Kidney epithelial cell (primary cell): Measurements from ENCODE around the gene CEP41. TPM values are rescaled to one million over a fixed set of nuclear protein-coding genes. Genes with fewer than 3 reads are reported as not detected.

Experiments used
- DNase-seq: peaks from one replicate; pipeline ENCODE4 v3.0.0-alpha.2; 2010; ENCODE audit warnings: low read depth
- H3K27me3 ChIP-seq: 2 replicates; pipeline ENCODE4 v1.6.0; 2011; ENCODE audit warnings: low read length; ENCODE audit not compliant: control insufficient read depth, insufficient read depth
- H3K36me3 ChIP-seq: 2 replicates; pipeline ENCODE4 v1.5.1; 2011; ENCODE audit warnings: low read length; ENCODE audit not compliant: control insufficient read depth, insufficient read depth
- H3K4me3 ChIP-seq: 2 replicates; pipeline ENCODE4 v1.5.1; 2011; ENCODE audit warnings: low read depth, mild to moderate bottlenecking, control low read depth, low read length
- CTCF ChIP-seq: IDR thresholded peaks from 2 replicates; pipeline ENCODE4 v1.5.1; 2011; ENCODE audit warnings: mild to moderate bottlenecking, moderate library complexity, low read length, control low read depth, inconsistent platforms; ENCODE audit not compliant: insufficient read depth, poor library complexity, severe bottlenecking
- total RNA-seq: library from RNA; depleted of rRNA; stranded (reverse); fragments of >200 nt; gene quantifications from 2 replicates; pipeline ENCODE4 v1.2.3, GENCODE V29; 2015

Gene CEP41
- total RNA-seq, 1 donor from 2014 or later, result 27.8 TPM

GRCh38 chr7:130419658-130420057 is 21.2 kb downstream of the CEP41 start:
- no peak for DNase-seq

GRCh38 chr7:130418306-130418705 is 22.5 kb downstream of the CEP41 start:
- DNase-seq, result no peak

More at GRCh38 chr7:130419658-130420057, 21.2 kb downstream of the CEP41 start:
- no peak for TF ChIP-seq CTCF
- no peaks in the 10 kb centered on the region for H3K36me3 ChIP-seq
- H3K27me3 ChIP-seq, result no peaks in the 10 kb centered on the region
- H3K4me3 ChIP-seq, result no peak overlapping the region

GRCh38 chr7:130417213-130417612 is 23.6 kb downstream of the CEP41 start:
- H3K36me3 ChIP-seq, result no peaks in the 10 kb centered on the region
- TF ChIP-seq CTCF, result no peak
- no peak for DNase-seq
- no peaks in the 10 kb centered on the region for H3K27me3 ChIP-seq
- H3K4me3 ChIP-seq, result no peak overlapping the region

More at GRCh38 chr7:130418306-130418705, 22.5 kb downstream of the CEP41 start:
- Histone ChIP-seq H3K36me3 (no peaks in the 10 kb centered on the region), H3K27me3 (no peaks in the 10 kb centered on the region), H3K4me3 (no peak overlapping the region)
- no peak for TF ChIP-seq CTCF

- H3K36me3 ChIP-seq, result no peaks in the 10 kb centered on the region
- no peak for TF ChIP-seq CTCF
- no peaks in the 10 kb centered on the region for H3K27me3 ChIP-seq
- no peak for DNase-seq
- H3K4me3 ChIP-seq, result no peak overlapping the region
Measured at GRCh38 chr7:130415006-130415405, 25.8 kb downstream of the CEP41 start.

- Histone ChIP-seq H3K27me3 (no peaks in the 10 kb centered on the region), H3K36me3 (no peaks in the 10 kb centered on the region), H3K4me3 (no peak overlapping the region)
- no peak for DNase-seq
- no peak for TF ChIP-seq CTCF
Measured at GRCh38 chr7:130413201-130413600, 27.6 kb downstream of the CEP41 start.

GRCh38 chr7:130410868-130411541 is 29.8 kb downstream of the CEP41 start:
- no peak for TF ChIP-seq CTCF
- Histone ChIP-seq H3K4me3 (no peak overlapping the region), H3K27me3 (no peaks in the 10 kb centered on the region), H3K36me3 (no peaks in the 10 kb centered on the region)
- DNase-seq, result no peak
